NCI-H1436 (cell line): Measurements from ENCODE around the gene GPR68.
"Not testable (repeated sequence)": the region's sequence is repeated elsewhere in the genome, so short reads cannot be mapped to it uniquely, and the experiment has no call there.

Experiments used
- DNase-seq: peaks from one replicate; lab custom pipeline; 2025; lab: John Stamatoyannopoulos, UW

Gene GPR68

DNA sequence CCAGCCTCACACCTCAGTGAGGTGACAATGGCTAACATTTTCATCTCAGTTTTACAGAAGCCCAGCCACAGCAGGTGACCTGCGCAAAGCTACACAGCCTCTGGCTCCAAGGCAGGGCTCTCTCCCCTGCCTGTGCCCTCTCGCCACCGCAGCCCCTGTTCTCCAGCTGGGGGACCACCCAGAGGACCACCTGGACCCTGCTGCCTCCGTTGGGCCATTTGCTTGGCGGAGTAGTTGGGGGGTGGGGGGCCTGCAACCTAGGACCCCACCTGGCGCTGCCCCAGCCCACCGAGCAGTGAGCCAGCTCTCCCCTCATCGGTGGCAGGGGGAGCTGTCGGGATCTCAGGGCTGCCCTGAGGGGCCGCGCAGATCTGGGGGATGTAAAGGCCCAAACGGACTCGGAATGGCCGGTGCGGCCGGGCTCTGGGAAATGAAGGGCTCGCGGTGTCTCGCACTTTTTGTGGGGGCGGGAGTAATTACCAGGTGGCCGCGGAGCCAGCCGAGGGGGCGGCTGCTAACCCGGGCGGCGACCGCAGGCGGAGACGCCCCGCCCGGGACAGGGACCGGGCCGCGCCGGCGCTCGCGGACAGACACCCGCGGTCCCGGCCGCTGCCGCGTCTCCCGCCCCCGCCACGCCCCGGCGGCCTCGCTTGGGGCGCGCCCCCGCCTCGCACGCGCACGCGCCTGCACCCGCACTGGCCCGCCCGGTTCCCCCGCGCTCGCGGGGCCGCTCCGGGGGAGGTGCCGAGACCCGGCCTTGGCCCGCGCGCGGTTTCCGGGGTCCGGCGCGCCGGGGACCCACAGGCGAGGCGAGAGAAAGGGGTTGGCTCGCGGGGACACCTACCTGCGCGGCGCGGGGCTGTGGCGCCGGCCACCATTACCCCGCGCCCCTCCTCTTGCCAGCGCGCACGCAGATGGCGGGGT, 8.6 kb upstream of the GPR68 start:
- DNase-seq: no peak

GRCh38 chr14:91250912-91251311, 6.4 kb upstream of the GPR68 start:
- DNase-seq: no peak

DNA sequence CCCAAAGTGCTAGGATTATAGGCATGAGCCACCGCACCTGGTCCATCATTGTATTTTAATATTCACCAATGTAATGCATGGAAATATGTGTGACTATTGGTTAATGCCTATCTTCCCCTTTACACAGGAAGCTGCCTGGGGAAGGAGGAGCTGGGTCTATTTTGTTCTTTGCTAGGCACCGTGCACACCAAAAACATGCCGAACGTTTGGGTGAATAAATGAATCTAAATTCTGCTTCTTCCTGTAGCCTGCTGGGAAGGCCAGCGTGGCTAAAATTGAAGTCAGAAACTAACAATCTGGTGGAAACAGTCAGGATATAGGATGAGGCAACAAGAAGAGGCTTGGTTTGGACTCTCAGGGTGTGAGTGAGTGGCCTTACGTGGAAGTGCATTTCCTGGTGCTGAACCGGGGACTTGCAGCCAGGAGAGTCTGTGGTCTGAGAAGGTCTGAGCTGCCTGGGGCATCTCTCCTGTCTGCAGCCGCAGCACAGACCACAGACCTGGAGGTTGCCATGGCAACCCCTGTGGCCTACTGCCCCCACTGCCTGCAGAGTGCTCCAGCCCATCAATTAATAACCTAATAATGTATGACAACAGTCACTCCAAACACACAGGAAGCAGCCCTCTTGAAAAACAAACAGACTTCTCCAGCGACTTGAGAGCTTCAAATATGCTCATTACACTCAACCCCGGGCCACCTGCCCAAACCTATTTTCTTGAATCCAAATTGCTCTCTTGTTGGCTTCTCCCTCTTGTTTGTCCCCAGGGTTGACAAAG, 5.5 kb upstream of the GPR68 start:
- DNase-seq: peak; percentile 68

- peak; percentile 57 for DNase-seq
Observed at GRCh38 chr14:91246051-91246852, 1.7 kb upstream of the GPR68 start.

DNA sequence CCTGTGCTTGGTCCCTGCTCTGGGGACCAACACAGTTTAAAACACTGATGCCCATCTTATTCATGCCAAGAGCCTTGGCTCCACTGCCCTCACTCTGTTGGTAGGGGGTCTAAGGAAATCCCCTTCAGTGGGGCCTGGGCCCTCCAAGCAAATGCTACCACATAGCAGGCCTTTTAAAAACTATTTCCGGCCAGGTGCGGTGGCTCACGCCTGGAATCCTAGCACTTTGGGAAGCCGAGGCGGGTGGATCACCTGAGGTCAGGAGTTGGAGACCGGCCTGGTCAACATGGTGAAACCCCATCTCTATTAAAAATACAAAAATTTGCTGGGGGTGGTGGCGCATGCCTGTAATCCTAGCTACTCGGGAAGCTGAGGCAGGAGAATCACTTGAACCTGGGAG, 1.1 kb upstream of the GPR68 start:
- not testable (repeated sequence) for DNase-seq

DNA sequence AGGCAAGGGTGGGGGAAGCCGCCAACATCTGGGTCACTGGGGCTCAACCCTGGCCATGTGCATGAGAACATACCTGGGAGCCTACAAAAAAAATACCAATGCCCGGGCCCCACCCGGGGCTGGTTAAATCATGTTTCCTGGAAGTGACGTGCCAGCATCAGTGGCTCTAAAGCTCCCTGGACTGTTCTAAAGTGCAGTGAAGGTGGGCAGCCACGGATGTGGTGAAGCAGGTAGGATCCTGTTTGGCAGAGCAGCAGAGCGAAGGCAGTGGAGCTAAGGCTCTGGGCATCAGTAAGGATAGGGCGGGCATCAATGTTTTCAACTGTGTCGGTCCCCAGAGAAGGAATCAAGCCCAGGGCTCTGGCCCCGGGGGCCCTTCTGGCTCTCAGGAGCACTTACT, 525 bp upstream of the GPR68 start:
- no peak for DNase-seq

DNA sequence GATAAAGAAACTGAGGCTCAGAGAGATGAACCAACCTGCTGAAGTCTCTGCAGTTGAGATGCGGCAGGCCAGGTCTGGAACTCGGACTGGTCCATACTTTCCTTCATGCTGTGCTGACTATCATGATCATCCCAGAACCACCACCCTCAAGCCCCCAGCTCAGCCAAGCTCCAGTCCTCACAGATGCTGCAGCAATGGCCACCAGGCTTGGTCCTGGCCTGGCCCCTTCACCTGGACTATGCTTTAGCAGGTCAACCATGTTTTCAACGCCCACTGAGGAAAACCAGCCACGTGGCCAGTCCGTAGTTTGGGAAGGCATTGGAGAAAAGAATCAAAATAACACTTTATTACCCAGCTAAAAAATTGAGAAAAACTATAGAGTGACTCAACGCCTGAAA, 1.4 kb downstream of the GPR68 start:
- no peak for DNase-seq

GRCh38 chr14:91242635-91243034, 1.9 kb downstream of the GPR68 start:
- DNase-seq: no peak

DNA sequence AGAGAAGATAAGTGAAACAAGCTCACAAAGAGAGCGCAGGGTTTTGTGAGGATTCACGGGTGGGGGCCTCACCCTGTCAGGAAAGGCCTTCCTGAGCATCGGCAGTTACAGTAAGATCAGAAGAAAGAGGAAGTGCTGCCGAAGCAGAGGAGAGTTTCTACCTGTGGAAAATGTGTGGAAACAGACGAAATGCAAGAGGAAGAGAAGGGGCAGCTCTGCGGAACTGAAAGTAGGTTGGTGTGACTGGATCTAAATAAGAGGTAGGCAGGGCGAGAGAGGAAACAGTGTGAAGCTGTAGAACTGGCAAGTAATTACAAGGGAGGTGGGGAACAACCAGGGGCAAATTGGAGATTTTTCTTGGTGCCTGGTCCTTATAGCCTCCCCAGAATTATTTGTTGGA, 2.6 kb downstream of the GPR68 start:
- DNase-seq: no peak

DNA sequence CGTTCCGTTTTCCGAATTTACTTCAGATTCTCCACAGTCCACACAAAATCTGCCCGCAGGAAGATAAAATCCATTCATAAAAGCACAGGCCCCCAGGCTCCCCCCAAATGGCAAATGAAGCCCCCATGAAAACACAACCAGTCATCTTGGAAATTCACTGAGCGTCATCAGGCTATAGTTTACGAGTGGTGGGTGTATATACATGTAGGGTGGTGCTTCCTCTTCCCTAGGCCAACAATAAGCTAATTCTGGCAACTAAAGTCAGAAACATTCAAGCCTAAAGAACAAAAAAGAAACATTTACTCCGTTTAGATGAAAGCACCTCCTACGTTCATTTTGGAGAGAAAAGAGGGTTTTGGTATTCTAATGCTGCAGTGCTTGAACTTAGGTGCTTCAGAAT, 5.8 kb downstream of the GPR68 start:
- no peak for DNase-seq

DNA sequence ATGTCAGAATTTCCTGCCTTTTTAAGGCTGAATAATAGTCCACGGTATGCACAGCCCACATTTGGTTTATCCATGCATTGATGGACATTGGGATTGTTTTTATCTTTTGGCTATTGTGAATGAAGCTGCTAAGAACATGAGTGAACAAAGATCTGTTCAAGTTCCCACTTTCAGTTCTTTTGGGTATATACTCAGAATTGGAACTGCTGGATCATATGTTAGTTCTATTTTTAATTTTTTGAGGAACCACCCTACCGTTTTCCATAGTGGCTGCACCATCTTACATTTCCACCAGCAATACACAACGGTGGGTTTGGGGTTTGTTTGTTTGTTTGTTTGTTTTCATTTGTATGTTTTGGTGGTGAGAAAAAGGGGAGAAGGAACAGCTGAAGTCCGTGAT, 6.4 kb downstream of the GPR68 start:
- no peak for DNase-seq

- DNase-seq: no peak
Observed at GRCh38 chr14:91237219-91237618, 7.3 kb downstream of the GPR68 start.

DNA sequence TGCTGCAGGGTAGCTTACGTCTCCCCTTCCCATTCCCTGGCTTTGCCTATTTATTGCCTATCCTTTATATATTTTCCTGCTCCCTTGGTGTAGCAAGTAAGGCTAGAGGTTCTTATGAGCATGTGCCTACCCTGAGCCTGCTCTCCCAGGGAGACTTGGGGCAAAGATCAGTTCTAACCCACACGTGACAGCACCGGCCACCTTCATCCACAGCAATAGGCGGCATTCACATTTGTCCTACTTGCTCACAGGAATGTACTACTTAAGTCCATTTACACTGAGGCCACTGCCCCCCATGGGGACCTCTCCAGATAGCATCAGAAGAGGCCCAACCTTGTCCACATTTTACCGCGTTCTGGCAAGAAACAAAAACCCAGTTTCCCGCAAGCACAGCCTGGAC, 8.7 kb downstream of the GPR68 start:
- DNase-seq: no peak

DNA sequence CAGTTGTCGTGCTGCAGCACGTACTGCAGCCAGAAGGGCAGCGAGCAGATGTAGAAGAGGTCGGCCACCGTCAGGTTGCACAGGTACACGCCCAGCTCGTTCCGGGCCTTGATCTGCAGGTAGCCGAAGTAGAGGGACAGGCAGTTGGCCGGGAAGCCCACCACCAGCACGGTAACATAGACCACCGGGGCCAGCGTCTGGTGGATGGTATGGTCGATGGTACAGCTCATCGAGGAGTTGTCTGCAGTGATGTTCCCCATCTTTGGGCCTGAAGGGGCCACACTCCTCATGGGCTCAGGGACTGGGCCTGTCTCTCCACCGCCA, 9.8 kb downstream of the GPR68 start:
- DNase-seq: no peak

GRCh38 chr14:91233936-91234790, 10.3 kb downstream of the GPR68 start:
- no peak for DNase-seq

DNA sequence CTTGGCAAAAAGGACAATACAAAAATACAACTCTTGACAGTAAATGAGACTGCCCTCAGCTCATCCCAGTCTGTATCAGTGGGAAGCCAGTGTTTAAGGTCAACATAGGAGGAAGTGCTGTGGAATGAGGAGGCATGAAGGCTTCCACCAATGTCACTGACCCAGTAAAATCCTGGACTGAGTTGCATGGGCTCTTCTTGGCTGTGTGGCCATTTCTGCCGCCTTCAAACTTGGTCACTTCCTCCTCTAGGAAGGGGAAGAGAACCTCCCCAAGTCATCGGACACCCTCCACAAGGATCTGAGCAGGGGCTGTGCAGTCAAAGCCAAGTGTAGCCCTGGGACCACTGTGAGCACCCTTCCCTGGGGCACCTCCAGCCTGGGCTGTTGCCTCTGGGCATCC, 11.9 kb downstream of the GPR68 start:
- no peak for DNase-seq

GRCh38 chr14:91232052-91232451, 12.5 kb downstream of the GPR68 start:
- DNase-seq: no peak

DNA sequence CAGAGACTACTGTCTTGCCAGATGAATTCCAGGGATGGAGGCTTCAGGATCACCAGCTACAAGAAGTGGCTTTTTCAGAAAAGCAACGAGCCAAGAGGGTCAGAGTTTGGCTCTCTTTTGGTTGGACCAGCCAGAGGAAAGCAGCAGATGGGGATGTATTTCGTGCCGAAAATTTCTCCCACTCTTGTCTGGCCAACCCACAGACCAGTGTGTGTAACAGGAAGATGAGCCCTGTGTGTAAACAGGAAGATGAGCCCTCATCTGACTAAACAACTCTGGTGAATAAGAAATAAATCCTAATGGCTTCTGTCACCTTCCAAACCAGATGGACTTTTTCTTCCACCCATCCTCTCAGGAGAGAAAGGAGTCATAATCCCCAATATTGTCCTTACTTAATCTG, 13.1 kb downstream of the GPR68 start:
- DNase-seq: no peak

GRCh38 chr14:91230397-91231035, 14.0 kb downstream of the GPR68 start:
- no peak for DNase-seq

DNA sequence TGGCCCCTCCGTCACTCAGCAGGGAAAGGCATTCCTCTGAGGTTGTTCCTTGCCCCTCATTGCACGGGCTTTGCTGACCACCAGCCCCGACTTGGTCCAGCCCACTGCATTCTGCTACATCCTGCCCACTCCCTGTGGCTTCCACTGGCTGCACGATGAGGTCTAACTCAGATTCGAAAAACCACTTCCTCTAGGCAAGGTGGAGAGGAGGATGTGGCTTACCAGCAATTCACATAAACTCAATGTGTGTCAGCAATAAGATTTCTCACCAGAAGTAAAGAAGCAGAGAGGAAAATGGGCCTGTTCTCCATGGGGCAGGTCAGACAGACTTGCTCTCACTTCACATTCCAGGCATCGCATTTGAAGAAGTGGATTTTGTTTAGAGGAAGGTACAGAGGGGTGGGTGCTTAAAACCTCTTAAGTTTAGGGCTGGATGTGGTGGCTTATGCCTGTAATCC, 14.7 kb downstream of the GPR68 start:
- no peak for DNase-seq

GRCh38 chr14:91229005-91229382, 15.5 kb downstream of the GPR68 start:
- no peak for DNase-seq
